D721Med (cell line): Measurements from ENCODE around the gene CFAP77.

Source experiments
- DNase-seq: peaks from one replicate; pipeline ENCODE4 v3.0.0; 2011; ENCODE audit warnings: low spot score; ENCODE audit not compliant: insufficient read length
- FAIRE-seq: peaks from 2 replicates; lab custom pipeline; 2011; peaks lifted over from hg19 to GRCh38; lab: Jason Lieb, UNC
- CTCF ChIP-seq: IDR thresholded peaks from 2 replicates; pipeline ENCODE4 v1.5.1; 2012; ENCODE audit warnings: mild to moderate bottlenecking, control low read depth; ENCODE audit not compliant: insufficient read depth; ENCODE audit errors: missing control alignments

The CFAP77 gene

DNA sequence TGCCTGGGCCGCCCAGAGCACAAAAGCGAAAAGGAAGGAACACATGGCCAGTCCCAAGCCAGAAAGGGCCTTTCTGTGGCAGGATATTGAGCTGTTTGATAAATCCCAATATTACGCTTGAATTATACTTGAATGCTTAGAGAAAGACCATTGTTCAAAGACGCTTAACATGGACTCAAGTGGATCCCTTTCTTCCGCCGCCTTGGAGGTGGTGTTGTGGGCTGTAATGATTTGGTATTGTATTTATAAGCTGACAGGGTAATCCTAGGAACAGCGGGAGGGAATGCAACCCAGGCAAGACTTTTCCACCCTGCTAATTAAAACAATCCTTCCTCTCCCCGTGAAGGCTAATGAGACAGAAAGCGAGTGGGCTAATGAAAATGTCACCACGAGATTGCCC is 24.9 kb downstream of the CFAP77 start:
- no peak for FAIRE-seq

DNA sequence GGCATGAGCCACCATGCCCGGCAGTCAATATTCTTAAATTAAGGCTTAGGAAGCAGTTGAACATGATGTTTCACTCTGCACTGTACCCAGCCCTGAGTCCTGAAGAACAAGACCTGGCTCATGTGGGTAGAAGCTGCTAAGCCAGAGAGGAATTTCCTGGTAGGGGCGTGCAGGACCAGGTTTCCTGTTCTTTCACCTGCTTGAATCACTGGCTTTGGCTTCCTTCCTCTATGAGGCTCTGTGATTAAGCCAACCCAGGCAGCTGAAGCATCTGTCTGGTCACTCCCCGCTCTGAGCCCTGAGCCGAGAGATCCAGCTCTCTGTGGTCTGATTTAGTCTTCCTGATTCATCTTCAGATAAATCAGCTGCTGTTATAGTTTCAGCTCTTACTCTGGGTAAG is 29.1 kb downstream of the CFAP77 start:
- TF ChIP-seq CTCF, result no peak
- FAIRE-seq (no peak), DNase-seq (no peak)

More for the DNA sequence above, 24.9 kb downstream of the CFAP77 start:
- DNase-seq, result no peak
- no peak for TF ChIP-seq CTCF

DNA sequence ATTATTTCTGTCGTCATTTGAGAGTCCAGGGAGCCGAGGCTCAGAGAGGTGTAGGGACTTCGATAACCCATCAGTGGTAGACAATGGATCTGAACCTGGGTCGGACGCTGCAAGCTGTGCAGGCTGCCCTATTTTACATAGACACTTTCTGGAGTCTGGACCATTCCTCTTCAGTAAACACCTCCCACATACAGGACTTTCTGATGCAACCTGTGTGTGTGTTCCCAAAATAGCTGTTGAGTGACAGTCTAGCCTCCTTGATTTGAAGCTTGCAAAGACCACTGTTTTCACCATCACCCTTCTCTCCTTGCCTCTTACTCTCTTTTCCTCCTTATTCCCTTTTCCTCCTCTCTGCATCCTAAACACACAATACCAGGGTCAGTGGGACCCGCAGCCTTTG is 30.7 kb downstream of the CFAP77 start:
- DNase-seq (no peak), FAIRE-seq (no peak)
- TF ChIP-seq CTCF, result no peak

- no peak for TF ChIP-seq CTCF
- DNase-seq (no peak), FAIRE-seq (no peak)
These were observed 31.4 kb downstream of the CFAP77 start for GRCh38 chr9:132441404-132441803.

DNA sequence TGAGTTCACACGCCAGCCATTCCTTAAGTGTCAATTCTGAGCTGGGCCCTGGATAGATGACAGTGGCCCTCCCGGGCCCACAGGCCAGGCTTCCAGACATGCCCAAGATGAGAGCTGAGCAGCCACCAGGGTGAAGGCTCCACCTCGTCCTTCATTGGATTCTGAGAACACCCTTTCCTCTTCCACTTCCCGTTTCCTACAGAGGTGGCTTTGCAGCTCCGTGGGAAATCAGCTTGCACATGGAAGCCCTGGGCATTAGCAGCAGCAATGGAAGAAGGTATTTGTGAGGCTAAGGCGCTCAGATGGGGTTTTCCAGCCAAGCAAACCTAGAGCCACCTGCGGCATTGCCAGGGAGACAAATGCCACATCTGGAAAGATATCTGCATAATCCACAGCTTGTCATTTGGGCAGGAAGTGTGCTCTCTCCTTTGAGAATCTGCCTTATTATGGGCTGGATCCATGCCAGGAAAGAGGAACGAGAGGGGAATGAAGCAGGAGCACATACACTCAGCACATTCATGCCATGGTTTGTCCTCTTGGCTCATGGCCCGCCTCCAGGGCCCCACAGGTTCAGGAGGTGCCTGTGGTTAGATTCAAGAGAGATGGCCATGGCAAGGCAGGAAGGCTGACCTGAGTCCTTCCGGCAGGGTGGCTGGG is 34.1 kb downstream of the CFAP77 start:
- no peak for DNase-seq
- TF ChIP-seq CTCF, result no peak

GRCh38 chr9:132446887-132447286 is 36.9 kb downstream of the CFAP77 start:
- no peak for TF ChIP-seq CTCF
- no peak for FAIRE-seq
- DNase-seq, result no peak

More for the DNA sequence above, 34.1 kb downstream of the CFAP77 start:
- FAIRE-seq, result no peak

- FAIRE-seq (no peak), DNase-seq (no peak)
- TF ChIP-seq CTCF, result no peak
These were observed 37.3 kb downstream of the CFAP77 start for GRCh38 chr9:132447346-132447745.
